Measurements from ENCODE around the gene CHTOP.
A peak's percentile ranks its signal among the peaks of the same experiment; 100 is the strongest.

CHTOP gene

GRCh38 chr1:153624965-153625611 is 8.8 kb upstream of the CHTOP start:
- H3K27me3 ChIP-seq (ENCODE audit: control insufficient read depth, insufficient read depth, low read length), result no peaks in the 10 kb centered on the region
- peaks cover 2% of the 10 kb centered on the region; the same call in 1 of the 2 replicates for H3K36me3 ChIP-seq (ENCODE audit: control insufficient read depth, insufficient read depth, low read length)
- H3K4me1 ChIP-seq (ENCODE audit: control insufficient read depth, insufficient read depth, low read length), result peaks cover 6% of the 10 kb centered on the region
- H3K4me3 ChIP-seq (ENCODE audit: low read length), result no peak overlapping the region
- no peak for DNase-seq (ENCODE audit: low read depth, low spot score)
- WGBS (ENCODE audit: insufficient coverage, insufficient read length), result no CpG with 5 or more reads among the region's 10 CpGs
- H3K9me3 ChIP-seq (ENCODE audit: control insufficient read depth, insufficient read depth, low read length), result no peaks in the 10 kb centered on the region
- no peak overlapping the region for H3K27ac ChIP-seq (ENCODE audit: low read length)

- Histone ChIP-seq H3K4me3 (ENCODE audit: low read length) (no peak overlapping the region; the same call in 1 of the 2 replicates), H3K36me3 (ENCODE audit: control insufficient read depth, insufficient read depth, low read length) (peaks cover 2% of the 10 kb centered on the region; the same call in 1 of the 2 replicates), H3K4me1 (ENCODE audit: control insufficient read depth, insufficient read depth, low read length) (peaks cover 6% of the 10 kb centered on the region), H3K27me3 (ENCODE audit: control insufficient read depth, insufficient read depth, low read length) (no peaks in the 10 kb centered on the region), H3K9me3 (ENCODE audit: control insufficient read depth, insufficient read depth, low read length) (no peaks in the 10 kb centered on the region), H3K27ac (ENCODE audit: low read length) (no peak overlapping the region)
- no CpG with 5 or more reads among the region's 3 CpGs for WGBS (ENCODE audit: insufficient coverage, insufficient read length)
- DNase-seq (ENCODE audit: low read depth, low spot score), result no peak
Measured at GRCh38 chr1:153626477-153626903, 7.4 kb upstream of the CHTOP start.

GRCh38 chr1:153626904-153627714 is 6.8 kb upstream of the CHTOP start, which contains the start of gene S100A13:
Gene S100A13 (minus strand): TSS chr1:153627505. CDS start chr1:153626472, 1,033 bp downstream.
- Histone ChIP-seq H3K9me3 (ENCODE audit: control insufficient read depth, insufficient read depth, low read length) (no peaks in the 10 kb centered on the region), H3K27ac (ENCODE audit: low read length) (no peak within 1 kb of the TSS), H3K4me3 (ENCODE audit: low read length) (peak within 1 kb of the TSS; percentile 34), H3K4me1 (ENCODE audit: control insufficient read depth, insufficient read depth, low read length) (peaks cover 6% of the 10 kb centered on the region), H3K27me3 (ENCODE audit: control insufficient read depth, insufficient read depth, low read length) (no peaks in the 10 kb centered on the region), H3K36me3 (ENCODE audit: control insufficient read depth, insufficient read depth, low read length) (peaks cover 2% of the 10 kb centered on the region; the same call in 1 of the 2 replicates)
- DNase-seq (ENCODE audit: low read depth, low spot score), result peak; percentile 95
- WGBS (ENCODE audit: insufficient coverage, insufficient read length), result no CpG with 5 or more reads among the region's 28 CpGs

- Histone ChIP-seq H3K36me3 (ENCODE audit: control insufficient read depth, insufficient read depth, low read length) (peaks cover 2% of the 10 kb centered on the region; the same call in 1 of the 2 replicates), H3K4me3 (ENCODE audit: low read length) (peak within 1 kb of the TSS; percentile 34), H3K27ac (ENCODE audit: low read length) (no peak within 1 kb of the TSS), H3K27me3 (ENCODE audit: control insufficient read depth, insufficient read depth, low read length) (no peaks in the 10 kb centered on the region), H3K9me3 (ENCODE audit: control insufficient read depth, insufficient read depth, low read length) (no peaks in the 10 kb centered on the region), H3K4me1 (ENCODE audit: control insufficient read depth, insufficient read depth, low read length) (peaks cover 6% of the 10 kb centered on the region)
- WGBS (ENCODE audit: insufficient coverage, insufficient read length), result no CpG with 5 or more reads among the region's 10 CpGs
- no peak for DNase-seq (ENCODE audit: low read depth, low spot score)
Measured at GRCh38 chr1:153627715-153628626, 5.9 kb upstream of the CHTOP start, which contains the start of gene S100A1. Gene S100A1 (plus strand): TSS chr1:153628434. CDS start chr1:153630522, 2,088 bp downstream.

GRCh38 chr1:153628638-153629342 is 5.1 kb upstream of the CHTOP start:
- WGBS (ENCODE audit: insufficient coverage, insufficient read length), result no CpG with 5 or more reads among the region's 6 CpGs
- no peak overlapping the region for H3K27ac ChIP-seq (ENCODE audit: low read length)
- no peaks in the 10 kb centered on the region for H3K9me3 ChIP-seq (ENCODE audit: control insufficient read depth, insufficient read depth, low read length)
- no peaks in the 10 kb centered on the region for H3K27me3 ChIP-seq (ENCODE audit: control insufficient read depth, insufficient read depth, low read length)
- peaks cover 5% of the 10 kb centered on the region for H3K4me1 ChIP-seq (ENCODE audit: control insufficient read depth, insufficient read depth, low read length)
- DNase-seq (ENCODE audit: low read depth, low spot score), result no peak
- H3K4me3 ChIP-seq (ENCODE audit: low read length), result no peak overlapping the region
- H3K36me3 ChIP-seq (ENCODE audit: control insufficient read depth, insufficient read depth, low read length), result peaks cover 2% of the 10 kb centered on the region; the same call in 1 of the 2 replicates

- H3K4me3 ChIP-seq (ENCODE audit: low read length), result no peak overlapping the region
- H3K4me1 ChIP-seq (ENCODE audit: control insufficient read depth, insufficient read depth, low read length), result peaks cover 4% of the 10 kb centered on the region
- peaks cover 2% of the 10 kb centered on the region; the same call in 1 of the 2 replicates for H3K36me3 ChIP-seq (ENCODE audit: control insufficient read depth, insufficient read depth, low read length)
- no peak for DNase-seq (ENCODE audit: low read depth, low spot score)
- no peaks in the 10 kb centered on the region for H3K27me3 ChIP-seq (ENCODE audit: control insufficient read depth, insufficient read depth, low read length)
- no peaks in the 10 kb centered on the region for H3K9me3 ChIP-seq (ENCODE audit: control insufficient read depth, insufficient read depth, low read length)
- WGBS (ENCODE audit: insufficient coverage, insufficient read length), result no CpG with 5 or more reads among the region's 5 CpGs
- no peak overlapping the region for H3K27ac ChIP-seq (ENCODE audit: low read length)
Measured at GRCh38 chr1:153629343-153629665, 4.6 kb upstream of the CHTOP start.

- no CpG with 5 or more reads among the region's 1 CpG for WGBS (ENCODE audit: insufficient coverage, insufficient read length)
- H3K4me3 ChIP-seq (ENCODE audit: low read length), result no peak overlapping the region
- no peak overlapping the region for H3K27ac ChIP-seq (ENCODE audit: low read length)
- H3K9me3 ChIP-seq (ENCODE audit: control insufficient read depth, insufficient read depth, low read length), result no peaks in the 10 kb centered on the region
- peaks cover 4% of the 10 kb centered on the region for H3K4me1 ChIP-seq (ENCODE audit: control insufficient read depth, insufficient read depth, low read length)
- DNase-seq (ENCODE audit: low read depth, low spot score), result no peak
- peaks cover 2% of the 10 kb centered on the region; the same call in 1 of the 2 replicates for H3K36me3 ChIP-seq (ENCODE audit: control insufficient read depth, insufficient read depth, low read length)
- H3K27me3 ChIP-seq (ENCODE audit: control insufficient read depth, insufficient read depth, low read length), result no peaks in the 10 kb centered on the region
Measured at GRCh38 chr1:153629971-153630370, 3.9 kb upstream of the CHTOP start.

- no peak for DNase-seq (ENCODE audit: low read depth, low spot score)
- Histone ChIP-seq H3K9me3 (ENCODE audit: control insufficient read depth, insufficient read depth, low read length) (no peaks in the 10 kb centered on the region), H3K36me3 (ENCODE audit: control insufficient read depth, insufficient read depth, low read length) (peaks cover under 1% of the 10 kb centered on the region; the same call in 1 of the 2 replicates), H3K4me1 (ENCODE audit: control insufficient read depth, insufficient read depth, low read length) (peaks cover 5% of the 10 kb centered on the region), H3K27ac (ENCODE audit: low read length) (no peak overlapping the region), H3K27me3 (ENCODE audit: control insufficient read depth, insufficient read depth, low read length) (no peaks in the 10 kb centered on the region), H3K4me3 (ENCODE audit: low read length) (no peak overlapping the region)
- WGBS (ENCODE audit: insufficient coverage, insufficient read length), result no CpG with 5 or more reads among the region's 7 CpGs
Measured at GRCh38 chr1:153630384-153630783, 3.5 kb upstream of the CHTOP start.

- H3K36me3 ChIP-seq (ENCODE audit: control insufficient read depth, insufficient read depth, low read length), result no peaks in the 10 kb centered on the region
- H3K27ac ChIP-seq (ENCODE audit: low read length), result no peak overlapping the region
- no CpG with 5 or more reads among the region's 10 CpGs for WGBS (ENCODE audit: insufficient coverage, insufficient read length)
- no peaks in the 10 kb centered on the region for H3K27me3 ChIP-seq (ENCODE audit: control insufficient read depth, insufficient read depth, low read length)
- DNase-seq (ENCODE audit: low read depth, low spot score), result no peak
- peaks cover 5% of the 10 kb centered on the region for H3K4me1 ChIP-seq (ENCODE audit: control insufficient read depth, insufficient read depth, low read length)
- no peak overlapping the region for H3K4me3 ChIP-seq (ENCODE audit: low read length)
- no peaks in the 10 kb centered on the region for H3K9me3 ChIP-seq (ENCODE audit: control insufficient read depth, insufficient read depth, low read length)
Measured at GRCh38 chr1:153631047-153632022, 2.5 kb upstream of the CHTOP start.
